ENCODE data around the gene CALHM1.

DNA sequence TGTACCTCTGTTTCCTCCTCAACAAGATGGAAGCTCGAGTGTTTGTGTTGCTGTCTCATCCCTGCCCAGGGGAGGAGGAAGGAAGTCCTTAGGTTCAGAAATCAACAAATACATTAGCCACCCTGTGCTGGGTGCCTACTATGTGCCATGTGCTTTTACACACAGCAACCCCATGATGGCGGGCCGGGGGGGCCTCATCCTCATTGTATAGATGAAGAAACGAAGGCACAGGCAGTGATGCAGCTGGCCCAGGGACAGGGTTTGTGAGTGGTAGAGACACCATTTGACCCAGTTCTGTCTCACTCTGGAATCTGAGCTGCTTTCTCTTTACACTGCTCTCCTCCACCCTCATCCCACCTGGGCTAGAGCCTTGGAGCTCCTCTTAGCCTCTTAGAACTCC, 4.7 kb downstream of the CALHM1 start:
- TF ChIP-seq, protein P1, sequence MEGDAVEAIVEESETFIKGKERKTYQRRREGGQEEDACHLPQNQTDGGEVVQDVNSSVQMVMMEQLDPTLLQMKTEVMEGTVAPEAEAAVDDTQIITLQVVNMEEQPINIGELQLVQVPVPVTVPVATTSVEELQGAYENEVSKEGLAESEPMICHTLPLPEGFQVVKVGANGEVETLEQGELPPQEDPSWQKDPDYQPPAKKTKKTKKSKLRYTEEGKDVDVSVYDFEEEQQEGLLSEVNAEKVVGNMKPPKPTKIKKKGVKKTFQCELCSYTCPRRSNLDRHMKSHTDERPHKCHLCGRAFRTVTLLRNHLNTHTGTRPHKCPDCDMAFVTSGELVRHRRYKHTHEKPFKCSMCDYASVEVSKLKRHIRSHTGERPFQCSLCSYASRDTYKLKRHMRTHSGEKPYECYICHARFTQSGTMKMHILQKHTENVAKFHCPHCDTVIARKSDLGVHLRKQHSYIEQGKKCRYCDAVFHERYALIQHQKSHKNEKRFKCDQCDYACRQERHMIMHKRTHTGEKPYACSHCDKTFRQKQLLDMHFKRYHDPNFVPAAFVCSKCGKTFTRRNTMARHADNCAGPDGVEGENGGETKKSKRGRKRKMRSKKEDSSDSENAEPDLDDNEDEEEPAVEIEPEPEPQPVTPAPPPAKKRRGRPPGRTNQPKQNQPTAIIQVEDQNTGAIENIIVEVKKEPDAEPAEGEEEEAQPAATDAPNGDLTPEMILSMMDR (IDR thresholded peaks at IDR 0.05; ENCODE audit: control extremely low read depth in 1 of 3, insufficient read depth in 1 of 3, low read depth in 1 of 3, low read length in 3 of 3), result no peak
- TF ChIP-seq CREB1 (IDR thresholded peaks at IDR 0.05), result no peak

Data from H1 (cell line).